ENCODE results near the gene WDR90. TPM values are rescaled to one million over a fixed set of nuclear protein-coding genes. Genes with fewer than 3 reads are reported as not detected.

The WDR90 gene
- total and polyA plus RNA-seq, 2 of the 13 experiments (the other 11 are each of a cell fraction or from before 2014, with no cell fraction given): 14.9 to 28.9 TPM

- 0 out of 2 replicates have a peak, but pooled peaks have one; percentile 19 for TF ChIP-seq SNAPC2 (CRISPR knock-in tag; IDR thresholded peaks at IDR 0.05)
- TF ChIP-seq ZNF530 (CRISPR knock-in tag; IDR thresholded peaks at IDR 0.05; ENCODE audit: low read depth): no peak
- TF ChIP-seq U2AF2 (IDR thresholded peaks at IDR 0.05; ENCODE audit: low read depth, low read length): no peak
- no peak for TF ChIP-seq PCBP2 (optimal IDR thresholded peaks at IDR 0.05; ENCODE audit: low read depth, low read length, poor library complexity, severe bottlenecking)
- TF ChIP-seq ZNF343 (CRISPR knock-in tag; IDR thresholded peaks at IDR 0.05): peak; percentile 85; the same call in 1 of the 2 replicates
- TF ChIP-seq BCL3 (CRISPR knock-in tag; IDR thresholded peaks at IDR 0.05): no peak
- peak; percentile 66 for TF ChIP-seq HNF4A (CRISPR knock-in tag; IDR thresholded peaks at IDR 0.05)
- TF ChIP-seq NCOA2 (CRISPR knock-in tag; IDR thresholded peaks at IDR 0.05): no peak
- 0 out of 2 replicates have a peak, but pooled peaks have one; percentile 61 for TF ChIP-seq ZNF275 (CRISPR knock-in tag; IDR thresholded peaks at IDR 0.05; ENCODE audit: borderline replicate concordance)
- peak; percentile 51; the same call in 1 of the 2 replicates for TF ChIP-seq HNRNPL (IDR thresholded peaks at IDR 0.05; ENCODE audit: low read depth, low read length)
- no peak for TF ChIP-seq ZNF496 (CRISPR knock-in tag; IDR thresholded peaks at IDR 0.05; ENCODE audit: insufficient replicate concordance)
- TF ChIP-seq ZKSCAN5 (CRISPR knock-in tag; IDR thresholded peaks at IDR 0.05): no peak
- peak; percentile 23 for TF ChIP-seq ZNF407 (CRISPR knock-in tag; IDR thresholded peaks at IDR 0.05; ENCODE audit: not compliant biosample characterization)
- no peak for TF ChIP-seq HHEX (CRISPR knock-in tag; IDR thresholded peaks at IDR 0.05)
- TF ChIP-seq TEF (CRISPR knock-in tag; IDR thresholded peaks at IDR 0.05): no peak
- no peak for TF ChIP-seq ZNF879 (CRISPR knock-in tag; IDR thresholded peaks at IDR 0.05)
- TF ChIP-seq MTF1 (CRISPR knock-in tag; IDR thresholded peaks at IDR 0.05): no peak; the same call in 1 of the 2 replicates
Observed at GRCh38 chr16:630249-630814, 18.8 kb upstream of the WDR90 start (continued).
